Cardiac fibroblast (primary cell): ENCODE measurements around the gene ABR.

Experiments used
- DNase-seq, 2 donors: peaks; one replicate each; pipeline versions ENCODE4 v3.0.0 to v3.0.0-alpha.2; 2010; ENCODE audit warnings: low read depth in 2 of 2
- H3K4me3 ChIP-seq, 2 donors: replicated peaks in 1 of 2; 1 replicate in 1 of 2; 2 replicates in 1 of 2; pipeline ENCODE4 v1.5.1; 2011; ENCODE audit warnings: low read depth in 2 of 2, low read length in 2 of 2, mild to moderate bottlenecking in 2 of 2, moderate library complexity in 1 of 2
- TF ChIP-seq, protein P1 (sequence below): IDR thresholded peaks from one replicate; pipeline ENCODE4 v1.5.1; 2011; ENCODE audit warnings: low read depth, mild to moderate bottlenecking, low read length, inconsistent platforms

The ABR gene

GRCh38 chr17:992933-993332, 186.8 kb downstream of the ABR start:
- no peak for DNase-seq
- TF ChIP-seq, protein P1, sequence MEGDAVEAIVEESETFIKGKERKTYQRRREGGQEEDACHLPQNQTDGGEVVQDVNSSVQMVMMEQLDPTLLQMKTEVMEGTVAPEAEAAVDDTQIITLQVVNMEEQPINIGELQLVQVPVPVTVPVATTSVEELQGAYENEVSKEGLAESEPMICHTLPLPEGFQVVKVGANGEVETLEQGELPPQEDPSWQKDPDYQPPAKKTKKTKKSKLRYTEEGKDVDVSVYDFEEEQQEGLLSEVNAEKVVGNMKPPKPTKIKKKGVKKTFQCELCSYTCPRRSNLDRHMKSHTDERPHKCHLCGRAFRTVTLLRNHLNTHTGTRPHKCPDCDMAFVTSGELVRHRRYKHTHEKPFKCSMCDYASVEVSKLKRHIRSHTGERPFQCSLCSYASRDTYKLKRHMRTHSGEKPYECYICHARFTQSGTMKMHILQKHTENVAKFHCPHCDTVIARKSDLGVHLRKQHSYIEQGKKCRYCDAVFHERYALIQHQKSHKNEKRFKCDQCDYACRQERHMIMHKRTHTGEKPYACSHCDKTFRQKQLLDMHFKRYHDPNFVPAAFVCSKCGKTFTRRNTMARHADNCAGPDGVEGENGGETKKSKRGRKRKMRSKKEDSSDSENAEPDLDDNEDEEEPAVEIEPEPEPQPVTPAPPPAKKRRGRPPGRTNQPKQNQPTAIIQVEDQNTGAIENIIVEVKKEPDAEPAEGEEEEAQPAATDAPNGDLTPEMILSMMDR: no peak
- H3K4me3 ChIP-seq: no peak overlapping the region

DNA sequence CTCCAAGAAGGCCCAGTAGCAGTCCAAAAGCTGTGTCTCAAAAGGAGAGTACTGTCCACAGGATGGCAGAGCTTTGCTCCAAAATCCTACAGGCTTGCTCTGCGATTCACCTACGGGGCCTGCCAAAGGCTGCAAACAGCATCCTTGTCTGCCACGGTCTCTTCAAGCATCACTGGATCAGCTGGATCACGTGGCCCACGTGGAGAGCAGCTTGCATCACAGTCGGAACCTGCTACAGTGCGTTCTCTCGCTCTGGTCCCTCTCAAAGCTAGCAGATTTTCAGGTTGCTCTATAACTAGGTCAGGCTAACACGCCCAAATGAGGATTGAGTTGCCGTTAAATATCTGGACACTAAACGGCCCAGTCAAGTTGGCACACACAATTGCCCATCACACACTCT, 191.2 kb downstream of the ABR start:
- DNase-seq: no peak
- TF ChIP-seq, protein P1: no peak

DNA sequence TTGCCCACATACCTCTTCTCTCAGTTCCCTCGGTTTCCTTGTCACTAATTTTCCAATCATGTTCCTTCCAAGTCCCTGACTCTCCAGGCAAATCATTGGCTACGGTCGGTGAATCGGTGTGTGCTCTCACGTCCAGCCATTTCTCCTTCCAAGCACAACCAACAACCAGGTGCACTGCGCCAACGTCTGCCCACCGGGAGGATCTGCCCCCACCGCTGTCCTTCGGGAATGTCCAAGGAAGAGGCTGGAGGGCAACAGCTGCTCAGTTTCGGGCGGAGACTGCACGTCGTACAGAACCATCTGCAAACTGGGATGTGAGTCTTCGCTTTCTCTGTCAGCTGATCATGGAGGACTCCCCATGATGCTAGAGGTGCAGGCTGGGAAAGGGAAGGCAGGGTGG, 191.8 kb downstream of the ABR start:
- H3K4me3 ChIP-seq: no peak overlapping the region
- TF ChIP-seq, protein P1: no peak
- no peak for DNase-seq

More for the DNA sequence above, 191.2 kb downstream of the ABR start:
- H3K4me3 ChIP-seq: no peak overlapping the region

- no peak for DNase-seq
- TF ChIP-seq, protein P1: no peak
- H3K4me3 ChIP-seq: no peak overlapping the region
Measured at GRCh38 chr17:986322-986929, 193.4 kb downstream of the ABR start.

GRCh38 chr17:983921-984320, 195.9 kb downstream of the ABR start:
- H3K4me3 ChIP-seq: no peak overlapping the region
- TF ChIP-seq, protein P1: no peak
- no peak for DNase-seq

DNA sequence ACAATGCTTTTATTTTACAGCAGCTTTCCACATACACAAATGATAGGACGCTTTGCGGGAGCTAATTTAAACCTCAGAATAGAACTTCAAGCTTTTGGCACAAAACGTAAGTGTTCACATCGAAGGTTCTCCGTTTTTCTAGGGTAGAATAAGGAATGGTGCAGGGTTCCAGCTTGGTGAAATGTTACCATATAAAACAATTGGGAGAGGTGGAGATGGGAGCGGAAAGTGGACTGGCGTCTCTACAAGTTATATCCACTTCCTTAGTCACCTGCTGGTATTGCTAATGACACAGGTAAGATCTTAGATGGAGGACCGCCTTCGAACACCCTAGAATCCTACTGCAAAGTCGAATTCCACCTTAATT, 198.5 kb downstream of the ABR start:
- DNase-seq: no peak
- TF ChIP-seq, protein P1: no peak
- H3K4me3 ChIP-seq: no peak overlapping the region
